HEK293T (cell line): ENCODE data around the gene CLASP2.

Experiments used
- FOXA1 ChIP-seq: fragments of 450-650 bp; IDR thresholded peaks from 2 replicates; pipeline ENCODE4 v1.6.1; 2016; ENCODE audit warnings: mild to moderate bottlenecking
- SP1 ChIP-seq: fragments of 450-650 bp; IDR thresholded peaks from 2 replicates; pipeline ENCODE4 v1.6.1; 2017

DNA sequence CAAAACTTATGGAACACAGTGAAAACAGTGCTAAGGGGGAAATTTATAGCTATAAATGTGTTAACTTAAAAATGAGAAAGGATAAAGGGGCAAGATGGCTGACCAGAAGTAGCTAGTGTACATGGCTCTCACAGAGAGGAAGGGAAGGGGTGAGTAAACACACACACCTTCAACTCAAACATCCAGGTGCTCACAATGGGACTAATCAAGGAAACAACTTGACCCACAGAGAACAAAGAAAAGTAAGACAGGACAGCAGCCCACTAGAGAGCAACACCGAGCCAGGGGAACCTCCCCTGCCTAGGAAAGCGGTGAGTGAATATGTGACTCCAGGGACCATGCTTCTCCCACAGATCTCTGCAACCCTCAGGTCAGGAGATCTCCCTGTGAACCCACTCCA, 192.8 kb downstream of the CLASP2 start:
- TF ChIP-seq SP1 (no peak), FOXA1 (no peak)
